NB4 (cell line): ENCODE data around the gene INSYN2A.

ENCODE experiments used
- DNase-seq: peaks from one replicate; pipeline ENCODE4 v3.0.0; 2010; ENCODE audit warnings: low read depth
- H3K4me3 ChIP-seq: one replicate; pipeline ENCODE4 v1.5.1; 2011; ENCODE audit warnings: mild to moderate bottlenecking, low read depth, low read length, moderate library complexity
- MYC ChIP-seq: IDR thresholded peaks from 2 replicates; pipeline ENCODE4 v1.6.1; 2011; ENCODE audit warnings: low read depth, low read length
- POLR2A ChIP-seq: IDR thresholded peaks from 2 replicates; pipeline ENCODE4 v1.6.1; 2011; ENCODE audit warnings: mild to moderate bottlenecking; ENCODE audit not compliant: insufficient read length; ENCODE audit errors: extremely low read depth
- TF ChIP-seq, protein P1 (sequence below): IDR thresholded peaks from one replicate; pipeline ENCODE4 v1.5.1; 2012; ENCODE audit warnings: low read depth, low read length
- TF ChIP-seq, protein P2 (sequence below): IDR thresholded peaks from 2 replicates; pipeline ENCODE4 v1.6.1; 2011; ENCODE audit warnings: low read depth, low read length

Gene INSYN2A

DNA sequence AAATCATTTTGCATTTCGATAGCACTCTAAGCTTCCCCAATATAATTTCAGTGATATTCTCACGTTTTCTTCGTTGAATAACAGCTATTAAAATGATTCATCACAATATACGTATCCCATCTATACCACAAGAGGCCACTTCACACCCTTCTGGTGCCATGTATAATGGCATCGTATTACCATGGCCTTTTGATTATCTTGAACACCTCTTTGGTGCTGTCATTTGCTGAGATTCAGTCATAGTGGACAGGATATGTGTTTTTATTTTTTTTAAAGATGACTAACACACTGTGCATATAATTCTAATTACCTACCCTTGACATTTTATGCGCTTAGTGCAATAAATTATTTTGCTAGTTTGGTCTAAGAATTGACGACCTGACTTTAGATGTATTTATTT is 6.7 kb upstream of the INSYN2A start:
- H3K4me3 ChIP-seq: no peak overlapping the region
- TF ChIP-seq MYC: no peak
- no peak for DNase-seq

DNA sequence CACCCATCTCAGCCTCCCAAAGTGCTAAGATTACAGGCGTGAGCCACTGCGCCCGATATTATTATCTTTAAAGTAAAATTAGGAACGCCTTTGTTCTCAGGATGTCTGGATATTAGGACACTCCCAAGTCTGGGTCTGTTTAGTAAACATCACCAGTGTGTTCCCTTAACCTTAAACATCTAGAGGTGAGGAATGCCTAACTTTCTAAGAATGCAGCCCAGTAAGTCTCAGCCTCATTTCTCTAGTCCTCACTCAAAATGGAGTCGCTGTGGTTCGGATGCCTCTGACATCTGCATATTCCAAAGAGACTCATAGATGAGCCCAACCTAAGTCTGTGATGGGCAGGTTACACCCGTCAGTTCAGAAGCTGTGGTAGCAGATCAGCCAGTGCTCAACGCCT is 4.3 kb upstream of the INSYN2A start:
- TF ChIP-seq POLR2A (no peak), MYC (no peak)
- TF ChIP-seq, protein P1, sequence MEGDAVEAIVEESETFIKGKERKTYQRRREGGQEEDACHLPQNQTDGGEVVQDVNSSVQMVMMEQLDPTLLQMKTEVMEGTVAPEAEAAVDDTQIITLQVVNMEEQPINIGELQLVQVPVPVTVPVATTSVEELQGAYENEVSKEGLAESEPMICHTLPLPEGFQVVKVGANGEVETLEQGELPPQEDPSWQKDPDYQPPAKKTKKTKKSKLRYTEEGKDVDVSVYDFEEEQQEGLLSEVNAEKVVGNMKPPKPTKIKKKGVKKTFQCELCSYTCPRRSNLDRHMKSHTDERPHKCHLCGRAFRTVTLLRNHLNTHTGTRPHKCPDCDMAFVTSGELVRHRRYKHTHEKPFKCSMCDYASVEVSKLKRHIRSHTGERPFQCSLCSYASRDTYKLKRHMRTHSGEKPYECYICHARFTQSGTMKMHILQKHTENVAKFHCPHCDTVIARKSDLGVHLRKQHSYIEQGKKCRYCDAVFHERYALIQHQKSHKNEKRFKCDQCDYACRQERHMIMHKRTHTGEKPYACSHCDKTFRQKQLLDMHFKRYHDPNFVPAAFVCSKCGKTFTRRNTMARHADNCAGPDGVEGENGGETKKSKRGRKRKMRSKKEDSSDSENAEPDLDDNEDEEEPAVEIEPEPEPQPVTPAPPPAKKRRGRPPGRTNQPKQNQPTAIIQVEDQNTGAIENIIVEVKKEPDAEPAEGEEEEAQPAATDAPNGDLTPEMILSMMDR: no peak
- TF ChIP-seq, protein P2, sequence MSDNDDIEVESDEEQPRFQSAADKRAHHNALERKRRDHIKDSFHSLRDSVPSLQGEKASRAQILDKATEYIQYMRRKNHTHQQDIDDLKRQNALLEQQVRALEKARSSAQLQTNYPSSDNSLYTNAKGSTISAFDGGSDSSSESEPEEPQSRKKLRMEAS: no peak
- no peak overlapping the region for H3K4me3 ChIP-seq
- no peak for DNase-seq

DNA sequence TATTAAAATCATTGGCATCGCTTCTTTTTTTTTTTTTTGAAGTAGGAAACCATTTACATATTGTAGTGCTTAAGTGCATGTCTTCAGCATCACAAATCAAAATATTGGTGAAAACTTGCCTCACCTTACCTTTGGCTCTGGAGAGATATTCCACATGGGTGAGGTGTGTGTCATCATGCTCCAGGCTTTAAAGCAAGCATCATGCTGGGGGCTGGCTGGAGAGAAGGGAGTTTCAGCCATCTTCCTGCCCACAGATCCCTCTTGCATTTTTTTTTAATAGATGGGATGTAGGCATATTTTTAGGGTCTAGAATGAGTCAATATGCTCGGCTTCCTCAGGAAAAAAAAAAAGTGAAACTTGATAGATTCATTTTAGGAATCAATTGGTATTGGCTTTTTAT is 2.3 kb upstream of the INSYN2A start:
- no peak for DNase-seq
- H3K4me3 ChIP-seq: no peak overlapping the region
- TF ChIP-seq MYC: no peak
- no peak for TF ChIP-seq POLR2A
- TF ChIP-seq, protein P2: no peak
- TF ChIP-seq, protein P1: no peak

DNA sequence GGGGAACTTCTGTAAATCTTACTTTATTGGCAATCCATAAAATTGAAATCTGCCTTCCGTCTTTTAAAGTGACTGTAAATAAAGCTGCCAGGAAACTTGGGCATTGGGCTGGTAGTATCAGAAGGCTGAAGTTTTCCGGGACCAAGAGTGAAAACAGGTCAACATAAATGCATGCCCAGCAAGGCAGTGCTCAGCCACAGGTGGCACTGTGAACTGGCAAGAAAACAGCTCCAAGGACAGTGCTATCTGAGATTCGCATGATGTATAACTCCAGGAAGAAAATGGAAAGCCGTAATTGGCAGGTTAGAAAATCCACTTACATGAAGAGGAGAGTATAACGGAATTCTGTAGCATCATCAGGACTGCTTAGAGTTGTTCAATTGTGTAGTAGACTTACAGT is 1.9 kb upstream of the INSYN2A start:
- TF ChIP-seq, protein P2: no peak
- TF ChIP-seq, protein P1: no peak
- TF ChIP-seq POLR2A (no peak), MYC (no peak)
- no peak overlapping the region for H3K4me3 ChIP-seq
- no peak for DNase-seq

DNA sequence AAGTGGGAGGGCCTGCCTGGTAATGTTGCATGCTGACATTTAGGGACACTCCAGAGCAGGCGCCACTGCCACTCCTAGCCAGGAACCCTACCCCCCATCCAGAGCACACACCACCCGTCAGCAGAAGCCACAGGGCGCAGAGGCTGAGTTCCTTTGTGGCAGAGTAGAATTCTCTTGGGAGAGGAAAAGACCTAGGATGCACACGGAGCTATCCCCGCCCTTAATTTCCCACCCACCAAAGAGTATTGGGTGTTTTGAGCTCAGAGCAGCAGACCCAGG is 702 bp upstream of the INSYN2A start:
- DNase-seq: no peak
- TF ChIP-seq, protein P2: no peak
- no peak for TF ChIP-seq POLR2A
- TF ChIP-seq, protein P1: no peak
- TF ChIP-seq MYC: no peak
- H3K4me3 ChIP-seq: no peak overlapping the region

DNA sequence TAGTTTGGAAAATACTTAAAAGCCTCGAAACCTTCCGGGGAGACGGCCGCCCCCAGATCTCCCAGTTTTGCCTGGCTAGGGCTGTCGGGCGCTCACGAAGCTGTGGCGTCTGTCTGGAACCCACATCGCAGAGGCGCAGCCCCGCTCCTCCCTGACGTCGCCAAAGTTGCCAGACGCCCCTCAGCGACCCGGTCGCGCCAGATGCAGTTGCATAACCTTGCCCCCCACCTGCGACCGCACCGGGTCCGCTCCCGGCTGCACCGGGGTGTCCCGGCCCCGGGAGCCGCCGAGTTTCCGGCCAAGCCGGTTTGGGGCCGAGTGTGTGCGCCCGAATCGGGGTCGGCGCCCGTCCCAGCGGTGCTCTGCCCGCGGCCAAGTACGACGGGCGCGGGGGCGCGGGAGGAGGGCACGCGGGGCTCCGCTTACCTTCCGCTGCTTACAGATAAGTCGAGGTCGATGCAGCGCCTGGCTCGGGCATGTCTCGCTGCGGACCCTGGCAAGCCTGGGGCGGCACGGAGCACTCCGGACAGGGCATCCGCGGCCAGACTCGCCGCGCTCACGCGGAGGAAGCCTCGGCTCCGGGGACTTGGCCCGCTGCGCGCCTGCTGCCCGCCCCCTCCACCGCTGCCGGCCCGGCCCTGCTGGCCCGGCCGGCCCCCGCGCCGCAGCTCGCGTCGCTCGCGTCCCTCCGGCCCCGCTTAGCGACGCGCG is 665 bp downstream of the INSYN2A start:
- TF ChIP-seq, protein P1: no peak
- TF ChIP-seq MYC (no peak), POLR2A (no peak)
- TF ChIP-seq, protein P2: no peak
- no peak overlapping the region for H3K4me3 ChIP-seq
- DNase-seq: no peak
